Loucy (cell line): ENCODE data around the gene RAD23A.

Experiments
- EZH2phosphoT487 ChIP-seq: fragments of 200-600 bp; IDR thresholded peaks from 2 replicates; pipeline ENCODE4 v1.6.1; 2018; ENCODE audit warnings: antibody characterized with exemption, mild to moderate bottlenecking, moderate library complexity, borderline replicate concordance
- TF ChIP-seq, protein P1 (sequence below): fragments of 200-600 bp; sonication (generic); conservative IDR thresholded peaks from 2 replicates; pipeline ENCODE4 v1.5.1; 2014; ENCODE audit warnings: mild to moderate bottlenecking, antibody characterized with exemption, low read length

DNA sequence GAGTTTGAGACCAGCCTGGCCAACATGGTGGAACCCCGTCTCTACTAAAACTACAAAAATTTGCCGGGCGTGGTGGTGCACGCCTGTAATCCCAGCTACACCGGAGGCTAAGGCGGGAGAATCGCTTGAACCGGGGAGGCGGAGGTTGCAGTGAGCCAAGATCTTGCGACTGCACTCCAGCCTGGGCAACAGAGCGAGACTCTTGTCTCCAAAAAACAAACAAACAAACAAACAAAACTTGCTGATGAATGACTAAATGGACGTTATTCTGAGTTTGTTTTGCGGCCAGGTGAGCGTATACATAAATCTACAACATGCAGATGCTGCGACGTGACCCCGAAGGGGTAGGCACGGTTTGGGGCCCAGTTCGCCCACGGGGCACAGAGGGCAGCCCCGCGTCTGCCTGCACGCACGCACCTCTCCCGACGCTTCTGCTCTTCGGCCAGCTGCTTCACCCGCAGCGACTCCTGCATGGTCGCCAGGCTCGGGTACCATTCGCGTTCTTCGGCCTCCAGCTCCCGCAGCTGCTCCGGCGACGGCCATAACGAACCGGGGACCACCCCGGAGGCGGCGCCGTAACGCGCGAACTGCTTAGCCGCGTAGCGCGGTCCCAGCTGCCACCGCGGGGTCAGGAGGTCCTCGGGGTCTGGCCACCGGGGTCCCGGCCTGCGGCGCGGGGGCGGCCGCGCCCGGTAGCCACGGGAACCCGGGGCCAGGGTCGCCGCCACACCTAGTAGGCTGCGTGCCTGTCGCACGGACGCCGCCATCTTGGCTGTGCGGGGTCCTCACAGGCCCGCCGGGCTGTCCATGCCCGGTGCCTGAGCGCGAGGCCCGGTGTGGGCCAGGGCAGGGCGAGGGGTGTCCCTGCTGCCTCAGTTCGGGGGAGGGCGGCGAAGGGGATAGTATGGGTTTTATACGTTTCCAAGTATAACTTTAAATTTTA lies 11.1 kb downstream of the RAD23A start, which contains the start of gene GADD45GIP1:
- TF ChIP-seq, protein P1, sequence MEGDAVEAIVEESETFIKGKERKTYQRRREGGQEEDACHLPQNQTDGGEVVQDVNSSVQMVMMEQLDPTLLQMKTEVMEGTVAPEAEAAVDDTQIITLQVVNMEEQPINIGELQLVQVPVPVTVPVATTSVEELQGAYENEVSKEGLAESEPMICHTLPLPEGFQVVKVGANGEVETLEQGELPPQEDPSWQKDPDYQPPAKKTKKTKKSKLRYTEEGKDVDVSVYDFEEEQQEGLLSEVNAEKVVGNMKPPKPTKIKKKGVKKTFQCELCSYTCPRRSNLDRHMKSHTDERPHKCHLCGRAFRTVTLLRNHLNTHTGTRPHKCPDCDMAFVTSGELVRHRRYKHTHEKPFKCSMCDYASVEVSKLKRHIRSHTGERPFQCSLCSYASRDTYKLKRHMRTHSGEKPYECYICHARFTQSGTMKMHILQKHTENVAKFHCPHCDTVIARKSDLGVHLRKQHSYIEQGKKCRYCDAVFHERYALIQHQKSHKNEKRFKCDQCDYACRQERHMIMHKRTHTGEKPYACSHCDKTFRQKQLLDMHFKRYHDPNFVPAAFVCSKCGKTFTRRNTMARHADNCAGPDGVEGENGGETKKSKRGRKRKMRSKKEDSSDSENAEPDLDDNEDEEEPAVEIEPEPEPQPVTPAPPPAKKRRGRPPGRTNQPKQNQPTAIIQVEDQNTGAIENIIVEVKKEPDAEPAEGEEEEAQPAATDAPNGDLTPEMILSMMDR, result no peak
- TF ChIP-seq EZH2phosphoT487, result no peak
